ENCODE measurements around the gene TTC34.
"Not testable (repeated sequence)": the region's sequence is repeated elsewhere in the genome, so short reads cannot be mapped to it uniquely, and the experiment has no call there.

Gene TTC34

DNA sequence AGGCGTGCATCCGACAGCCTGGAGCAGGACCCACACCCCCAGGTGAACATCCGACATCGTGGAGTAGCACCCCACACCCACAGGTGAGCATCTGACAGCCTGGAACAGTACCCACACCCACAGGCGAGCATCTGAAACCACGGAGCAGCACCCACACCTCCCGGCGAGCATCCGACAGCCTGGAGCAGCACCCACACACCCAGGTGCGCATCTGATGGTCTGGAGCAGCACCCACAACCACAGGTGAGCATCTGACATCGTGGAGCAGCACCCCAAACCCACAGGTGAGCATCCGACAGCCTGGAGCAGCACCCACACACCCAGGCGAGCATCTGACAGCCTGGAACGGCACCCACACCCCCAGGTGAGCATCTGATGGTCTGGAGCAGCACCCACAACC is 46.1 kb downstream of the TTC34 start:
- not testable (repeated sequence) for DNase-seq

DNA sequence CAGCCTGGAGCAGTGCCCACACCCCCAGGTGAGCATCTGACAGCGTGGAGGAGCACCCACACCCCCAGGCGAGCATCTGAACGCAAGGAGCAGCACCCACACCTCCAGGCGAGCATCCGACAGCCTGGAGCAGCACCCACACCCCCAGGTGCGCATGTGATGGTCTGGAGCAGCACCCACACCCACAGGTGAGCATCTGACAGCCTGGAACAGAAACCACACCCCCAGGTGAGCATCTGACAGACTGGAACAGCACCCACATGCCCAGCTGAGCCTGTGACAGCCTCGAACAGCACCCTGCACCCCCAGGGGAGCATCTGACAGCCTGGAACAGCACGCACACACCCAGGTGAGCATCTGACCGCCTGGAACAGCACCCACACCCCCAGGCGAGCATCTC is 46.9 kb downstream of the TTC34 start:
- not testable (repeated sequence) for DNase-seq

DNA sequence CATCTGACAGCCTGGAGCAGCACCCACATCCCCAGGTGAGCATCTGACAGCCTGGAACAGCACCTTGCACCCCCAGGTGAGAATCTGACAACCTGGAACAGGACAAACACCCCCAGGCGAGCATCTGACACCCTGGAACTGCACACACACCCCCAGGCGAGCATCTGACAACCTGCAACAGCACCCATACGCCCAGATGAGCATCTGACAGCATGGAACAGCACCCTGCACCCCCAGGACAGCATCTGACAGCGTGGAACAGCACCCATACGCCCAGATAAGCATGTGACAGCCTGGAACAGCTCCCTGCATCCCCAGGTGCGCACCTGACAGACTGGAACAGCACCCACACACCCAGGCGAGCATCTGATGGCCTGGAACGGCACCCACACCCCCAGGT is 49.0 kb downstream of the TTC34 start:
- not testable (repeated sequence) for DNase-seq

DNA sequence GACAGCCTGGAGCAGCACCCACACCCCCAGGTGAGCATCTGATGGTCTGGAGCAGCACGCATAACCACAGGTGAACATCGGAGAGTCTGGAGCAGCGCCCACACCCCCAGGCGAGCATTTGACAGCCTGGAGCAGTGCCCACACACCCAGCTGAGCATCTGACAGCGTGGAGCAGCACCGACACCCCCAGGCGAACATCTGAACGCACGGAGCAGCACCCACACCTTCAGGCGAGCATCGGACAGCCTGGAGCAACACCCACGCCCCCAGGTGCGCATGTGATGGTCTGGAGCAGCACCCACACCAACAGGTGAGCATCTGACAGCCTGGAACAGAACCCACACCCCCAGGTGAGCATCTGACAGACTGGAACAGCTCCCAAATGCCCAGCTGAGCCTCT is 49.6 kb downstream of the TTC34 start:
- DNase-seq: not testable (repeated sequence)

DNA sequence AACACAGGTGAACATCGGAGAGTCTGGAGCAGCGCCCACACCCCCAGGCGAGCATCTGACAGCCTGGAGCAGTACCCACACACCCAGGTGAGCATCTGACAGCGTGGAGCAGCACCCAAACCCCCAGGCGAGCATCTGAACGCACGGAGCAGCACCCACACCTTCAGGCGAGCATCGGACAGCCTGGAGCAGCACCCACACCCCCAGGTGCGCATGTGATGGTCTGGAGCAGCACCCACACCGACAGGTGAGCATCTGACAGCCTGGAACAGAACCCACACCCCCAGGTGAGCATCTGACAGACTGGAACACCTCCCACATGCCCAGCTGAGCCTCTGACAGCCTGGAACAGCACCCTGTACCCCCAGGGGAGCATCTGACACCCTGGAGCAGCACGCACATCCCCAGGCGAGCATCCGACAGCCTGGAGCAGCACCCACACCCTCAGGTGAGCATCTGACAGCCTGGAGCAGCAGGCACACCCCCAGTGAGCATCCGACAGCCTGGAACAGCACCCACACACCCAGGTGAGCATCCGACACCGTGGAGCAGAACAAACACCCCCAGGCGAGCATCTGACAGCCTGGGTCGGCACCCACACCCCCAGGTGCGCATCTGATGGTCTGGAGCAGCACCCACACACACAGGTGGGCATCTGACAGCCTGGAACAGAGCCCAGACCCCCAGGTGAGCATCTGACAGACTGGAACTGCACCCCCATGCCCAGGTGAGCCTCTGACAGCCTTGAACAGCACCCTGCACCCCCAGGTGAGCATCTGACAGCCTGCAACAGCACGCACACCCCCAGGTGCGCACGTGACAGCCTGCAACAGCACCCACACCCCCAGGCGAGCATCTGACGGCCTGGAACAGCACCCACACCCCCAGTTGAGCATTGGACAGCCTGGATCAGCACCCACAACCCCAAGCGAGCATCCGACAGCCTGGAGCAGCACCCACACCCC is 50.4 kb downstream of the TTC34 start:
- DNase-seq: not testable (repeated sequence)

DNA sequence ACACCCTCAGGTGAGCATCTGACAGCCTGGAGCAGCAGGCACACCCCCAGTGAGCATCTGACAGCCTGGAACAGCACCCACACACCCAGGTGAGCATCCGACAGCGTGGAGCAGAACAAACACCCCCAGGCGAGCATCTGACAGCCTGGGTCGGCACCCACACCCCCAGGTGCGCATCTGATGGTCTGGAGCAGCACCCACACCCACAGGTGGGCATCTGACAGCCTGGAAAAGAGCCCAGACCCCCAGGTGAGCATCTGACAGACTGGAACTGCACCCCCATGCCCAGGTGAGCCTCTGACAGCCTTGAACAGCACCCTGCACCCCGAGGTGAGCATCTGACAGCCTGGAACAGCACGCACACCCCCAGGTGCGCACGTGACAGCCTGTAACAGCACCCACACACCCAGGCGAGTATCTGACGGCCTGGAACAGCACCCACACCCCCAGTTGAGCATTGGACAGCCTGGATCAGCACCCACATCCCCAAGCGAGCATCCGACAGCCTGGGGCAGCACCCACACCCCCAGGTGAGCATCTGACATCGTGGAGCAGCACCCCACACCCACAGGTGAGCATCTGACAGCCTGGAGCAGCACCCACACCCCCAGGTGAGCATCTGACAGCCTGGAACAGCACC is 51.3 kb downstream of the TTC34 start:
- not testable (repeated sequence) for DNase-seq

DNA sequence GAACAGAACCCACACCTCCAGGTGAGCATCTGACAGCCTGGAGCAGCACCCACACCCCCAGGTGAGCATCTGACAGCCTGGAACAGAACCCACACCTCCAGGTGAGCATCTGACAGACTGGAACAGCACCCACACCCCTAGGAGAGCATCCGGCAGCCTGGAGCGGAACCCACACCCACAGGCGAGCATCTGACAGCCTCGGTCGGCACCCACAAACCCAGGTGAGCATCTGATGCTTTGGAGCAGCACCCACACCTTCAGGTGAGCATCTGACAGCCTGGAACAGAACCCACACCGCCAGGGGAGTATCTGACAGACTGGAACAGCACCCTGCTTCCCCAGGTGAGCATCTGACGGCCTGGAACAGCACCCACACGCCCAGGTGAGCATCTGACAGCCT is 52.9 kb downstream of the TTC34 start:
- not testable (repeated sequence) for DNase-seq

DNA sequence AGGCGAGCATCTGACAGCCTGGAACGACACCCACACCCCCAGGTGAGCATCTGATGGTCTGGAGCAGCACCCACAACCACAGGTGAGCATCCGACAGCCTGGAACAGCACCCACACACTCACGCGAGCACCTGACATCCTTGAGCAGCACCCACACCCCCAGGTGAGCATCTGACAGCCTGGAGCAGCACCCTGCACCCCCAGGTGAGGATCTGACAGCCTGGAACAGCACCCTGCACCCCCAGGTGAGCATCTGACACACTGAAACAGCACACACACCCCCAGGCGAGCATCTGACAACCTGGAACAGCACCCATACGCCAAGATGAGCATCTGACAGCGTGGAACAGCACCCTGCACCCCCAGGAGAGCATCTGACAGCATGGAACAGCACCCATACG is 106.7 kb downstream of the TTC34 start:
- not testable (repeated sequence) for DNase-seq

DNA sequence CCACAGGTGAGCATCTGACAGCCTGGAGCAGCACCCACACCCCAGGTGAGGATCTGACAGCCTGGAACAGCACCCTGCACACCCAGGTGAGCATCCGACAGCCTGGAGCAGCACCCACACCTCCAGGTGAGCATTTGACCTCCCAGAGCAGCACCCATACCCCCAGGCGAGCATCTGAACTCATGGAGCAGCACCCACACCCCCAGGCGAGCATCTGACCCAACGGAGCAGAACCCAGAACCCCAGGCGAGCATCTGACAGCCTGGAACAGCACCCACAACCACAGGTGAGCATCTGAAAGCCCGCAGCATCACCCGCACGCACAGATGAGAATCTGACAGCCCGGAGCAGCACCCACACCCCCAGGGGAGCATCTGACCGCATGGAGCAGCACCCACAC is 111.3 kb downstream of the TTC34 start:
- DNase-seq: not testable (repeated sequence)

DNA sequence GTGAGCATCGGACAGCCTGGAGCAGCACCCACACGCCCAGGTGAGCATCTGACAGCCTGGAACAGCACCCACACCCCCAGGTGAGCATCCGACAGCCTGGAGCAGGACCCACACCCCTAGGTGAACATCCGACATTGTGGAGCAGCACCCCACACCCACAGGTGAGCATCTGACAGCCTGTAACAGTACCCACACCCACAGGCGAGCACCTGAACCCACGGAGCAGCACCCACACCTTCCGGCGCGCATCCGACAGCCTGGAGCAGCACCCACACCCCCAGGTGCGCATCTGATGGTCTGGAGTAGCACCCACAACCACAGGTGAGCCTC is 113.2 kb downstream of the TTC34 start:
- not testable (repeated sequence) for DNase-seq

DNA sequence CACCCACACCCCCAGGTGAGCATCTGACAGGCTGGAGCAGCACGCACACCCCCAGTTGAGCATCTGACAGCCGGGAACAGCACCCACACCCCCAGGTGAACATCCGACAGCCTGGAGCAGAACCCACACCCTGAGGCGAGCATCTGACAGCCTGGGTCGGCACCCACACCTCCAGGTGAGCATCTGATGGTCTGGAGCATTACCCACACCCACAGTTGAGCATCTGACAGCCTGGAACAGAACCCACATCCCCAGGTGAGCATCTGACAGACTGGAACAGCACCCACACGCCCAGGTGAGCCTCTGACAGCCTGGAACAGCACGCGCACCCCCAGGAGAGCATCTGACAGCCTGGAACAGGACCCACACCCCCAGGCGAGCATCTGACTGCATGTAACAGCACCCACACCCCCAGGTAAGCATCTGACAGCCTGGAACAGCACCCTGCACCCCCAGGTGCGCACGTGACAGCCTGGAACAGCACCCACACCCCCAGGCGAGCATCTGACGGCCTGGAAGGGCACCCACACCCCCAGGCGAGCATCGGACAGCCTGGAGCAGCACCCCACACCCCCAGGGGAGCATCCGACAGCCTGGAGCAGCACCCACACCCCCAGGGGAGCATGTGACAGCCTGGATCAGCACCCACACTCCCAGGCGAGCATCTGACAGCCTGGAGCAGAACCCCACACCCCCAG is 113.7 kb downstream of the TTC34 start:
- DNase-seq: not testable (repeated sequence)

DNA sequence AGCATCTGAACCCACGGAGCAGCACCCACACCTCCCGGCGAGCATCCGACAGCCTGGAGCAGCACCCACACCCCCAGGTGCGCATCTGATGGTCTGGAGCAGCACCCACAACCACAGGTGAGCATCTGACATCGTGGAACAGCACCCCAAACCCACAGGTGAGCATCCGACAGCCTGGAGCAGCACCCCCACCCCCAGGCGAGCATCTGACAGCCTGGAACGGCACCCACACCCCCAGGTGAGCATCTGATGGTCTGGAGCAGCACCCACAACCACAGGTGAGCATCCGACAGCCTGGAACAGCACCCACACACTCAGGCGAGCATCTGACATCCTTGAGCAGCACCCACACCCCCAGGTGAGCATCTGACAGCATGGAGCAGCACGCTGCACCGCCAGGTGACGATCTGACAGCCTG is 114.3 kb downstream of the TTC34 start:
- DNase-seq: not testable (repeated sequence)

DNA sequence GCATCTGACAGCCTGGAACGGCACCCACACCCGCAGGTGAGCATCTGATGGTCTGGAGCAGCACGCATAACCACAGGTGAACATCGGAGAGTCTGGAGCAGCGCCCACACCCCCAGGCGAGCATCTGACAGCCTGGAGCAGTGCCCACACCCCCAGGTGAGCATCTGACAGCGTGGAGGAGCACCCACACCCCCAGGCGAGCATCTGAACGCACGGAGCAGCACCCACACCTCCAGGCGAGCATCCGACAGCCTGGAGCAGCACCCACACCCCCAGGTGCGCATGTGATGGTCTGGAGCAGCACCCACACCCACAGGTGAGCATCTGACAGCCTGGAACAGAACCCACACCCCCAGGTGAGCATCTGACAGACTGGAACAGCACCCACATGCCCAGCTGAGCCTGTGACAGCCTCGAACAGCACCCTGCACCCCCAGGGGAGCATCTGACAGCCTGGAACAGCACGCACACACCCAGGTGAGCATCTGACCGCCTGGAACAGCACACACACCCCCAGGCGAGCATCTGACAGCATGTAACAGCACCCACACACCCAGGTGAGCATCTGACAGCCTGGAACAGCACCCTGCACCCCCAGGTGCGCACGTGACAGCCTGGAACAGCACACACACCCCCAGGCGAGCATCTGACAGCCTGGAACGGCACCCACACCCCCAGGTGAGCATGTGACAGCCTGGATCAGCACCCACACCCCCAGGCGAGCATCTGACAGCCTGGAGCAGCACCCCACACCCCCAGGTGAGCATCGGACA is 115.2 kb downstream of the TTC34 start:
- DNase-seq: not testable (repeated sequence)

DNA sequence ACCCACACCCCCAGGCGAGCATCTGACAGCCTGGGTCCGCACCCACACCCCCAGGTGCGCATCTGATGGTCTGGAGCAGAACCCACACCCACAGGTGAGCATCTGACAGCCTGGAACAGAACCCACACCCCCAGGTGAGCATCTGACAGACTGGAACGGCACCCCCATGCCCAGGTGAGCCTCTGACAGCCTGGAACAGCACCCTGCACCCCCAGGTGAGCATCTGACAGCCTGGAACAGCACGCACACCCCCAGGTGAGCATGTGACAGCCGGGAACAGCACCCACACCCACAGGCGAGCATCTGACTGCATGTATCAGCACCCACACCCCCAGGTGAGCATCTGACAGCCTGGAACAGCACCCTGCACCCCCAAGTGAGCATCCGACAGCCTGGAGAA is 115.8 kb downstream of the TTC34 start:
- DNase-seq: not testable (repeated sequence)

DNA sequence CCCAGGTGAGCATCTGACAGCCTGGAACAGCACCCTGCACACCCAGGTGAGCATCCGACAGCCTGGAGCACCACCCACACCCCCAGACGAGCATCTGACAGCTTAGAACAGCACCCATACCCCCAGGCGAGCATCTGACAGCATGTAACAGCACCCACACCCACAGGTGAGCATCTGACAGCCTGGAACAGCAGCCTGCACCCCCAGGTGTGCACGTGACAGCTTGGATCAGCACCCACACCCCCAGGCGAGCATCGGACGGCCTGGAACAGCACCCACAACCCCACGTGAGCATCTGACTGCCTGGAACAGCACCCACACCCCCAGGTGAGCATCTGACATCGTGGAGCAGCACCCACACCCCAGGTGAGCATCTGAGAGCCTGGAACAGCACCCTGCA is 116.6 kb downstream of the TTC34 start:
- not testable (repeated sequence) for DNase-seq

DNA sequence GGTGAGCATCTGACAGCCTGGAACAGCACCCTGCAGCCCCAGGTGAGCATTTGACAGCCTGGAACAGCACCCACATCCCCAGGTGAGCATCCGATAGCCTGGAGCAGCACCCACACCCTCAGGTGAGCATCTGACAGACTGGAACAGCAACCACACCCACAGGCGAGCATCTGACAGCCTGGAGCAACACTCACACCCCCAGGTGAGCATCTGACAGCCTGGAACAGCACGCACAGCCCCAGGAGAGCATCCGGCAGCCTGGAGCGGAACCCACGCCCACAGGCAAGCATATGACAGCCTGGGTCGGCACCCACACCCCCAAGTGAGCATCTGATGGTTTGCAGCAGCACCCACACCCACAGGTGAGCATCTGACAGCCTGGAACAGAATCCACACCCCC is 117.5 kb downstream of the TTC34 start:
- DNase-seq: not testable (repeated sequence)

DNA sequence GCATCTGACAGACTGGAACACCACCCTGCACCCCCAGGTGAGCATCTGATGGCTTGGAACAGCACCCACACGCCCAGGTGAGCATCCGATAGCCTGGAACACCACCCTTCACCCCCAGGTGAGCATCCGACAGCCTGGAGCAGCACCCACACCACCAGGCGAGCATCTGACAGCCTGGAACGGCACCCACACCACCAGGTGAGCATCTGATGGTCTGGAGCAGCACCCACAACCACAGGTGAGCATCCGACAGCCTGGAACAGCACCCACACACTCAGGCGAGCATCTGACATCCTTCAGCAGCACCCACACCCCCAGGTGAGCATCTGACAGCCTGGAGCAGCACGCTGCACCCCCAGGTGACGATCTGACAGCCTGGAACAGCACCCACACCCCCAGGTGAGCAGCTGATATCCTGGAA is 118.2 kb downstream of the TTC34 start:
- not testable (repeated sequence) for DNase-seq

DNA sequence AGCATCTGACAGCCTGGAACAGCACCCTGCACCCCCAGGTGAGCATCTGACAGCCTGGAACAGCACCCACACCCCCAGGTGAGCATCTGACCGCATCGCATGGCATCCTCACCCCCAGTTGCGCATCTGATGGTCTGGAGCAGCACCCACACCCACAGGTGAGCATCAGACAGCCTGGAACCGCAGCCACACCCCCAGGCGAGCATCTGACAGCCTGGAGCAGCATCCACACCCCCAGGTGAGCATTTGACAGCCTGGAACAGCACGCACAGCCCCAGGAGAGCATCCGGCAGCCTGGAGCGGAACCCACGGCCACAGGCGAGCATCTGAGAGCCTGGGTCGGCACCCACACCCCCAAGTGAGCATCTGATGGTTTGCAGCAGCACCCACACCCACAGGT is 118.6 kb downstream of the TTC34 start:
- DNase-seq: not testable (repeated sequence)

DNA sequence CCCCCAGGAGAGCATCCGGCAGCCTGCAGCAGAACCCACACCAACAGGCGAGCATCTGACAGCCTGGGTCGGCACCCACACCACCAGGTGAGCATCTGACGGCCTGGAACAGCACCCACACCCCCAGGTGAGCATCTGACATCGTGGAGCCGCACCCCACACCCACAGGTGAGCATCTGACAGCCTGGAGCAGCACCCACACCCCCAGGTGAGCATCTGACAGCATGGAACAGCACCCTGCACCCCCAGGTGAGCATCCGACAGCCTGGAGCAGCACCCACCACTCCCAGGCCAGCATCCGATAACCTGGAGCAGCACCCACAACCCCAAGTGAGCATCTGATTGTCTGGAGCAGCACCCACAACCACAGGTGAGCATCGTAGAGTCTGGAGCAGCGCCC is 124.8 kb downstream of the TTC34 start:
- not testable (repeated sequence) for DNase-seq

DNA sequence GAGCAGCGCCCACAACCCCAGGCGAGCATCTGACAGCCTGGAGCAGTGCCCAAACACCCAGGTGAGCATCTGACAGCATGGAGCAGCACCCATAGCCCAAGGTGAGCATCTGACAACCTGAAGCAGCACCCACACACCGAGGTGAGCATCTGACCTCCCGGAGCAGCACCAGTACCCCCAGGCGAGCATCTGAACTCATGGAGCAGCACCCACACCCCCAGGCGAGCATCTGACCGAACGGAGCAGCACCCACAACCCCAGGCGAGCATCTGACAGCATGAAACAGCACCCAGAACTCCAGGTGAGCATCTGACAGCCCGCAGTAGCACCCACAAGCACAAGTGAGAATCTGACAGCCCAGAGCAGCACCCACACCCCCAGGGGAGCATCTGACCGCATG is 129.8 kb downstream of the TTC34 start:
- not testable (repeated sequence) for DNase-seq

DNA sequence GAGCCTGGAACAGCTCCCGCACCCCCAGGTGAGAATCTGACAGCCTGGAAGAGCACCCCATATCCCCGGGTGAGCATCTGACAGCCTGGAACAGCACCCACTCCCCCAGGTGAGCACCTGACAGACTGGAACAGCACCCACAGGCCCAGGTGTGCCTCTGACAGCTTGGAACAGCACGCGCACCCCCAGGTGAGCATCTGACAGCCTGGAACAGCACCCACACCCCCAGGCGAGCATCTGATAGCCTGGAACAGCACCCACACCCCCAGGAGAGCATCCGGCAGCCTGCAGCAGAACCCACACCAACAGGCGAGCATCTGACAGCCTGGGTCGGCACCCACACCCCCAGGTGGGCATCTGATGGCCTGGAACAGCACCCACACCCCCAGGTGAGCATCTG is 141.7 kb downstream of the TTC34 start:
- not testable (repeated sequence) for DNase-seq

DNA sequence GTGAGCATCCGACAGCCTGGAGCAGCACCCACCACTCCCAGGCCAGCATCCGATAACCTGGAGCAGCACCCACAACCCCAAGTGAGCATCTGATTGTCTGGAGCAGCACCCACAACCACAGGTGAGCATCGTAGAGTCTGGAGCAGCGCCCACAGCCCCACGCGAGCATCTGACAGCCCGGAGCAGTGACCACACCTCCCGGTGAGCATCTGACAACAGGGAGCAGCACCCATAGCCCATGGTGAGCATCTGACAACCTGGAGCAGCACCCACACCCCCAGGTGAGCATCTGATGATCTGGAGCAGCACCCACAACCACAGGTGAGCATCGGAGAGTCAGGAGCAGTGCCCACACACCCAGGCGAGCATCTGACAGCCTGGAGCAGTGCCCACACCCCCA is 143.6 kb downstream of the TTC34 start:
- not testable (repeated sequence) for DNase-seq

DNA sequence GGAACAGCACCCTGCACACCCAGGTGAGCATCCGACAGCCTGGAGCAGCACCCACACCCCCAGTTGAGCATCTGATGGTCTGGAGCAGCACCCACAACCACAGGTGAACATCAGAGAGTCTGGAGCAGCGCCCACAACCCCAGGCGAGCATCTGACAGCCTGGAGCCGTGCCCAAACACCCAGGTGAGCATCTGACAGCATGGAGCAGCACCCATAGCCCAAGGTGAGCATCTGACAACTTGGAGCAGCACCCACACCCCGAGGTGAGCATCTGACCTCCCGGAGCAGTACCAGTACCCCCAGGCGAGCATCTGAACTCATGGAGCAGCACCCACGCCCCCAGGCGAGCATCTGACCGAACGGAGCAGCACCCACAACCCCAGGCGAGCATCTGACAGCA is 144.4 kb downstream of the TTC34 start:
- DNase-seq: not testable (repeated sequence)

Data from stimulated activated naive CD4-positive, alpha-beta T cell treated with Interleukin-2 at 50 U/mL for 16 hours (primary cell).